ENCODE measurements around the gene WWOX. TPM values are rescaled to one million over a fixed set of nuclear protein-coding genes. Genes with fewer than 3 reads are reported as not detected.

The WWOX gene
- total RNA-seq, 5 donors from 2014 or later (not counting 1 experiment from before 2014, with no cell fraction given) = 21.2 to 26.0 (median 22.6) TPM

DNA sequence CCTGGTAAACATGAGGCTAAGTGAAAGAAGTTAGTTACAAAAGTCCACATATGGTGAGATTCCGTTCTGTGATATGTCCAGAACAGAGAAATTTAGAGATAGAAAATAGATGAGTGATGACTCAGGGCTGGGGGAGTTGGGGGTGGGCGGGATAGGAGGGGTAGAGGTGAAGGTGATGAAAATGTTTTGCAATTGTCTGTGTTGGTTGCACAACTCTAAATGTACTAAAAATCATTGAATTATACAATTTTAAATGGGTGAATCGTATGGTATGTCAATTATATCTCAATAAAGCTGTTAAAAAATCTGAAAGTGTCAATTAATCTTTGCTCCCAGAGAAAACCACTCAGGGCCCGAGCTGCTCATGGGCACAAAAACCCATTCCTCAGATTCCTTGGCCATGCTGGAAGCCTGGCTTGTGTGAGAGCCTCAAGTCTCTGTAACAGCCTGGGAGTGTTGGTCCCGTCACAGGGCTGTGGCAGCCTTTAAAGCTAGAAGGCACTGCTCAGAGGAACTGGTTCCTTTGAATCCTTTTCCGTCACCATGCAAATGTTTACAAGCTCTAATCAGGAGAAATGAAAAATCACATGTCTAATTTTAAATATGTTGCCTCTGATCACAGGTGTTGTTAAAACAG is 225.3 kb downstream of the WWOX start:
- 88% methylated on average over 4 of the region's 6 CpGs for WGBS (ENCODE audit: insufficient coverage)
- peaks cover 4% of the 10 kb centered on the region for H3K36me3 Mint-ChIP-seq
- Histone ChIP-seq H3K4me1 (ENCODE audit: control insufficient read depth in 1 of 2, extremely low read depth in 1 of 2, insufficient read depth in 2 of 2, low read length in 2 of 2) (no peaks in the 10 kb centered on the region), H3K4me3 (ENCODE audit: control insufficient read depth in 1 of 2, extremely low read depth in 1 of 2, low read length in 1 of 2) (no peak overlapping the region), H3K9me3 (no peaks in the 10 kb centered on the region), H3K27ac (ENCODE audit: low read length) (no peak overlapping the region), H3K36me3 (ENCODE audit: control insufficient read depth in 2 of 2, extremely low read depth in 1 of 2, insufficient read depth in 1 of 2, low read length in 1 of 2) (no peaks in the 10 kb centered on the region), H3K27me3 (replicated peaks in 1 of 2; ENCODE audit: control insufficient read depth in 2 of 2, extremely low read depth in 1 of 2, insufficient read depth in 2 of 2, low read length in 1 of 2) (no peaks in the 10 kb centered on the region)
- DNase-seq = no peak
- CTCF ChIA-PET = no interaction called here
- ATAC-seq (replicated peaks in 1 of 4) = no peak
- POLR2A ChIA-PET = no interaction called here
- H3K9me3 Mint-ChIP-seq = no peaks in the 10 kb centered on the region
- H3K27me3 Mint-ChIP-seq = no peaks in the 10 kb centered on the region
- no peaks in the 10 kb centered on the region for H3K4me1 Mint-ChIP-seq
- H3K4me3 Mint-ChIP-seq = no peak overlapping the region
- H3K27ac Mint-ChIP-seq = no peak overlapping the region

- no peak overlapping the region for H3K4me3 ChIP-seq (ENCODE audit: control insufficient read depth in 1 of 2, extremely low read depth in 1 of 2, low read length in 1 of 2)
- no peak for ATAC-seq (replicated peaks in 1 of 4)
- H3K27ac ChIP-seq (ENCODE audit: low read length) = no peak overlapping the region
- WGBS (ENCODE audit: insufficient coverage) = 83% methylated on average over 3 of the region's 6 CpGs
- no peak for DNase-seq
- no peaks in the 10 kb centered on the region for H3K4me1 Mint-ChIP-seq
- H3K36me3 Mint-ChIP-seq = peaks cover 4% of the 10 kb centered on the region
- no peaks in the 10 kb centered on the region for H3K27me3 Mint-ChIP-seq
- H3K4me3 Mint-ChIP-seq = no peak overlapping the region
- H3K9me3 ChIP-seq = no peaks in the 10 kb centered on the region
- ChIA-PET CTCF (no interaction called here), POLR2A (no interaction called here)
- no peaks in the 10 kb centered on the region for H3K4me1 ChIP-seq (ENCODE audit: control insufficient read depth in 1 of 2, extremely low read depth in 1 of 2, insufficient read depth in 2 of 2, low read length in 2 of 2)
- H3K9me3 Mint-ChIP-seq = no peaks in the 10 kb centered on the region
- H3K36me3 ChIP-seq (ENCODE audit: control insufficient read depth in 2 of 2, extremely low read depth in 1 of 2, insufficient read depth in 1 of 2, low read length in 1 of 2) = no peaks in the 10 kb centered on the region
- H3K27me3 ChIP-seq (replicated peaks in 1 of 2; ENCODE audit: control insufficient read depth in 2 of 2, extremely low read depth in 1 of 2, insufficient read depth in 2 of 2, low read length in 1 of 2) = no peaks in the 10 kb centered on the region
- no peak overlapping the region for H3K27ac Mint-ChIP-seq
Observed at GRCh38 chr16:78325468-78326352, 226.3 kb downstream of the WWOX start.

DNA sequence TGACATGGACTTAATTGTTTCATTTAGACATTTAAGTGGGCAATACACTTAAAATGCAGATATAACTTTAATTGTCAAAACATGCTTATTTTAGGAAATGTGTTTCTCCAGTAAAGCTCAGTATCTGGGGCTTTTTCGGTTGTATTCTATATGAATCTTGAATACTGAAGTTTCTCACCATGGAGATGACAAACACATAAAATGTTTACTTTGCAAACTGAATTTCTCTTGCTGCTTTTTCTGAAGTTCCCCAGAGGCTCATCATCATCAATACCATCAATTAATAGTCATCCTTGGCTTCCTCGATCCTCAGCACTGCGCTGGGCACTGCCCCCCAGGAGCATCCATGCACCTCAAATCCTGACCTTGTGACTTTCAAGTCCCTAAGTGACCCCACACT is 227.3 kb downstream of the WWOX start:
- Histone ChIP-seq H3K4me1 (ENCODE audit: control insufficient read depth in 1 of 2, extremely low read depth in 1 of 2, insufficient read depth in 2 of 2, low read length in 2 of 2) (no peaks in the 10 kb centered on the region), H3K27me3 (replicated peaks in 1 of 2; ENCODE audit: control insufficient read depth in 2 of 2, extremely low read depth in 1 of 2, insufficient read depth in 2 of 2, low read length in 1 of 2) (no peaks in the 10 kb centered on the region), H3K36me3 (ENCODE audit: control insufficient read depth in 2 of 2, extremely low read depth in 1 of 2, insufficient read depth in 1 of 2, low read length in 1 of 2) (no peaks in the 10 kb centered on the region), H3K27ac (ENCODE audit: low read length) (no peak overlapping the region), H3K4me3 (ENCODE audit: control insufficient read depth in 1 of 2, extremely low read depth in 1 of 2, low read length in 1 of 2) (no peak overlapping the region), H3K9me3 (no peaks in the 10 kb centered on the region)
- DNase-seq (no peak), ATAC-seq (replicated peaks in 1 of 4) (no peak)
- Mint-ChIP-seq H3K36me3 (peaks cover 4% of the 10 kb centered on the region), H3K4me1 (no peaks in the 10 kb centered on the region), H3K4me3 (no peak overlapping the region), H3K9me3 (no peaks in the 10 kb centered on the region), H3K27me3 (no peaks in the 10 kb centered on the region), H3K27ac (no peak overlapping the region)
- ChIA-PET POLR2A (no interaction called here), CTCF (no interaction called here)
- 94% methylated on average over 2 of the region's 3 CpGs for WGBS (ENCODE audit: insufficient coverage)

- WGBS (ENCODE audit: insufficient coverage) = no CpG with 5 or more reads among the region's 4 CpGs
- H3K4me1 Mint-ChIP-seq = no peaks in the 10 kb centered on the region
- ATAC-seq (replicated peaks in 1 of 4) (no peak), DNase-seq (no peak)
- no peaks in the 10 kb centered on the region for H3K9me3 Mint-ChIP-seq
- POLR2A ChIA-PET = no interaction called here
- Histone ChIP-seq H3K27ac (ENCODE audit: low read length) (no peak overlapping the region), H3K9me3 (no peaks in the 10 kb centered on the region), H3K27me3 (replicated peaks in 1 of 2; ENCODE audit: control insufficient read depth in 2 of 2, extremely low read depth in 1 of 2, insufficient read depth in 2 of 2, low read length in 1 of 2) (no peaks in the 10 kb centered on the region), H3K4me1 (ENCODE audit: control insufficient read depth in 1 of 2, extremely low read depth in 1 of 2, insufficient read depth in 2 of 2, low read length in 2 of 2) (no peaks in the 10 kb centered on the region), H3K36me3 (ENCODE audit: control insufficient read depth in 2 of 2, extremely low read depth in 1 of 2, insufficient read depth in 1 of 2, low read length in 1 of 2) (no peaks in the 10 kb centered on the region), H3K4me3 (ENCODE audit: control insufficient read depth in 1 of 2, extremely low read depth in 1 of 2, low read length in 1 of 2) (no peak overlapping the region)
- no peaks in the 10 kb centered on the region for H3K27me3 Mint-ChIP-seq
- CTCF ChIA-PET = no interaction called here
- H3K4me3 Mint-ChIP-seq = no peak overlapping the region
- peaks cover 10% of the 10 kb centered on the region for H3K36me3 Mint-ChIP-seq
- no peak overlapping the region for H3K27ac Mint-ChIP-seq
Observed at GRCh38 chr16:78331731-78332130, 232.3 kb downstream of the WWOX start.

DNA sequence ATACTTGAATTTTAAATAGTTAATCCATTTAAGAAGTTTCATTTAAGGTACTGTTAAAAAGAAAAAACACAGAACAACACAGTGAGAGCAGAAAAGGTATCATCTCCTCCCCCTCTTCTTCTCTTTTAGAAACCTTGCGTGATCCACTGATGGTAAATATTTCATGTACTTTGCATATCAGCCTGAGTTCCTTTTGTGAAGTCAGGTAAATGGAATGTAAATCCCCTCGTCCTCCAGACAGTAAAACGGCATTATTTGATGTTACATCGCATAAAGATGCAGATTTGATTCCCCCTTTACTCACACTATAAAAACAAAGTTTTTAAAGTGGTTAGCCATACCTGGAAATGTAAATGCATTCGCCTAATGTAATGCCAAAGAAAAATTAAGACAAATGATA is 234.4 kb downstream of the WWOX start:
- no CpG with 5 or more reads among the region's 5 CpGs for WGBS (ENCODE audit: insufficient coverage)
- POLR2A ChIA-PET = no interaction called here
- Histone ChIP-seq H3K27me3 (replicated peaks in 1 of 2; ENCODE audit: control insufficient read depth in 2 of 2, extremely low read depth in 1 of 2, insufficient read depth in 2 of 2, low read length in 1 of 2) (no peaks in the 10 kb centered on the region), H3K4me1 (ENCODE audit: control insufficient read depth in 1 of 2, extremely low read depth in 1 of 2, insufficient read depth in 2 of 2, low read length in 2 of 2) (no peaks in the 10 kb centered on the region), H3K27ac (ENCODE audit: low read length) (no peak overlapping the region), H3K9me3 (no peaks in the 10 kb centered on the region), H3K36me3 (ENCODE audit: control insufficient read depth in 2 of 2, extremely low read depth in 1 of 2, insufficient read depth in 1 of 2, low read length in 1 of 2) (no peaks in the 10 kb centered on the region), H3K4me3 (ENCODE audit: control insufficient read depth in 1 of 2, extremely low read depth in 1 of 2, low read length in 1 of 2) (no peak overlapping the region)
- CTCF ChIA-PET = no interaction called here
- Mint-ChIP-seq H3K9me3 (no peaks in the 10 kb centered on the region), H3K4me3 (no peak overlapping the region), H3K4me1 (no peaks in the 10 kb centered on the region), H3K27me3 (no peaks in the 10 kb centered on the region), H3K27ac (no peak overlapping the region), H3K36me3 (peaks cover 10% of the 10 kb centered on the region)
- ATAC-seq (replicated peaks in 1 of 4) (no peak), DNase-seq (no peak)

DNA sequence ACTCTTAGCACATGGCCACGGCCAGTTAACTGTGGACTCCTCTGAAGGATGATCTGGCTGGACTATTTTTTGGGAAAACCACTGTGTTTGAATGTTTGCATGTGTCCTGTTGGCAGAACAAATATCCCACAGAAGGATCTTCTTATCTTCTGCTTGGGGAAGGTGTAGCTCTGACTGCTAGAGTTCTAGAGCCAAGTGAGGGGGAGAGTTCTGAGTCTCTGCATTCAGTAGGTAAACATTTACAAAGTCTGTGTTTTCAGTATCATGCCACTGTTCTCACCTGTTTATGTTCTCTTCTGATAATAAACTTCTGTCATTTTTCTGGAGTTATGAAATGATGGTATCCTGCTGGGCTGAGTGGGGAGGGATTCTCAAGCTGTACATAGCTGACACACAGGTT is 241.1 kb downstream of the WWOX start:
- Histone ChIP-seq H3K9me3 (no peaks in the 10 kb centered on the region), H3K4me1 (ENCODE audit: control insufficient read depth in 1 of 2, extremely low read depth in 1 of 2, insufficient read depth in 2 of 2, low read length in 2 of 2) (no peaks in the 10 kb centered on the region), H3K36me3 (ENCODE audit: control insufficient read depth in 2 of 2, extremely low read depth in 1 of 2, insufficient read depth in 1 of 2, low read length in 1 of 2) (no peaks in the 10 kb centered on the region), H3K27ac (ENCODE audit: low read length) (no peak overlapping the region), H3K4me3 (ENCODE audit: control insufficient read depth in 1 of 2, extremely low read depth in 1 of 2, low read length in 1 of 2) (no peak overlapping the region), H3K27me3 (replicated peaks in 1 of 2; ENCODE audit: control insufficient read depth in 2 of 2, extremely low read depth in 1 of 2, insufficient read depth in 2 of 2, low read length in 1 of 2) (no peaks in the 10 kb centered on the region)
- POLR2A ChIA-PET = no interaction called here
- Mint-ChIP-seq H3K9me3 (peaks cover 0 to 4% (median 3%) of the 10 kb centered on the region in 3 donors), H3K27ac (no peak overlapping the region), H3K4me3 (no peak overlapping the region), H3K27me3 (no peaks in the 10 kb centered on the region), H3K4me1 (no peaks in the 10 kb centered on the region), H3K36me3 (peaks cover 10% of the 10 kb centered on the region)
- CTCF ChIA-PET = no interaction called here
- ATAC-seq (replicated peaks in 1 of 4) = no peak
- no CpG with 5 or more reads among the region's 1 CpG for WGBS (ENCODE audit: insufficient coverage)
- DNase-seq = no peak
